Measurements from ENCODE around the gene CENPN. TPM values are rescaled to one million over a fixed set of nuclear protein-coding genes. Genes with fewer than 3 reads are reported as not detected.
A peak's percentile ranks its signal among the peaks of the same experiment; 100 is the strongest.

CENPN gene
- total and polyA plus RNA-seq, 2 of the 13 experiments (the other 11 are each of a cell fraction or from before 2014, with no cell fraction given): 29.7 to 129 TPM

GRCh38 chr16:81006813-81007695 is at the start of gene CENPN, which contains the start of gene CMC2 (continued):
- TF ChIP-seq ZNF580 (CRISPR knock-in tag; IDR thresholded peaks at IDR 0.05; ENCODE audit: borderline replicate concordance, low read depth) (peak; percentile 81; the same call in 1 of the 2 replicates), MEF2D (CRISPR knock-in tag; IDR thresholded peaks at IDR 0.05) (peak; percentile 19), ZBTB25 (CRISPR knock-in tag; IDR thresholded peaks at IDR 0.05) (peak; percentile 54), ZNF589 (CRISPR knock-in tag; conservative IDR thresholded peaks at IDR 0.05) (peak; percentile 96), HHEX (CRISPR knock-in tag; IDR thresholded peaks at IDR 0.05) (no peak), CREB3 (CRISPR knock-in tag; IDR thresholded peaks at IDR 0.05) (peak; percentile 70; the same call in 1 of the 2 replicates), PRDM15 (CRISPR knock-in tag; IDR thresholded peaks at IDR 0.05) (peak; percentile 71), ZNF777 (CRISPR knock-in tag; IDR thresholded peaks at IDR 0.05) (peak; percentile 72), POLR2G (IDR thresholded peaks at IDR 0.05; ENCODE audit: low read depth, low read length) (peak; percentile 90), GATAD2A (CRISPR knock-in tag; IDR thresholded peaks at IDR 0.05) (peak; percentile 44), ELF3 (CRISPR knock-in tag; IDR thresholded peaks at IDR 0.05) (peak; percentile 69), REST (IDR thresholded peaks at IDR 0.05; ENCODE audit: borderline replicate concordance in 1 of 2, low read depth in 1 of 2, low read length in 2 of 2) (peak in 1 of 2 experiments; percentile 37; a peak in 1 of 4 replicates), ZFP82 (CRISPR knock-in tag; IDR thresholded peaks at IDR 0.05; ENCODE audit: borderline replicate concordance) (peak; percentile 91; the same call in 1 of the 2 replicates), ZNF776 (CRISPR knock-in tag; IDR thresholded peaks at IDR 0.05) (no peak), MEIS2 (CRISPR knock-in tag; IDR thresholded peaks at IDR 0.05) (peak; percentile 39), ZFP1 (CRISPR knock-in tag; IDR thresholded peaks at IDR 0.05) (0 out of 2 replicates have a peak, but pooled peaks have one; percentile 61), U2AF1 (optimal IDR thresholded peaks at IDR 0.05; ENCODE audit: low read depth, low read length) (no peak), HOXA5 (CRISPR knock-in tag; IDR thresholded peaks at IDR 0.05) (peak; percentile 34), MLX (CRISPR knock-in tag; IDR thresholded peaks at IDR 0.05) (0 out of 2 replicates have a peak, but pooled peaks have one; percentile 13)

Data from HepG2 (cell line).